ENCODE measurements around the gene RHOBTB3. TPM values are rescaled to one million over a fixed set of nuclear protein-coding genes. Genes with fewer than 3 reads are reported as not detected.

Gene RHOBTB3
- total and polyA plus RNA-seq, 10 of the 15 experiments (the other 5 are each of a cell fraction or from before 2014, with no cell fraction given) = 3.6 to 42.8 (median 8.4) TPM

DNA sequence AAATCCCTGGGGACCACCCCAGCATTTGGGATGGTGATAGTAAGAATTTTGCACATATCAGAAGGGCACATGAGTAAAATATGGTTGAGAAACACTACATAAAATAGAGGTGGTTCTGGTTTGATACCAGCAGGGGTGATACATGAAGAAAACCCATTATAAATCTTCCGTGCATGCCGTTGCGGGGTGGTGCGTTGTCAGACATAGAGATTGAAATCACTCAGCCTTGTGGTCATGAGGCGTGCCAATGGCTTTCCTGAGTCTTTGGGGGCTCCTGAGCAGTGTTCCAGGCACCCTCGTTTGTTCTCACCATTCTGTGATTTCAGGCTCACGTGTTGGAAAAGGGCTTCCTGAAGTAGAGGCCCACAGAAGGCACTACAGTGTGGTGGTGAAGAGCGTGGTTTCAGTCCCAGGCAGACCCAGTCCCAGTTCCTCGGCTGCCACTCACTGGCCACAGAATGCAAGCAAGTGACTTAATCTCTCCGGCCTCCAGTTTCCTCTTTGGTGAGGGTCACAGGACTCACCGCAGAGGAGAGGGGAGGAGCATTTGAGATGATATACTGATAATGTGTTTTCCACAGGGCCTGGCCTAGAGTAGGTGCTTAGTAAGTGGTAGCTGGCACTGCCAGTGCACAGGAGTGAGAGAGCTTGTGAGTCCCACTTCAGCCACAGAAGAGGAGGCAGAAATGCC is 111.9 kb downstream of the RHOBTB3 start:
- no peaks in the 10 kb centered on the region for H3K36me3 ChIP-seq (ENCODE audit: control insufficient read depth in 2 of 2, insufficient read depth in 2 of 2, low read length in 1 of 2)
- no peaks in the 10 kb centered on the region for H3K9me3 ChIP-seq (replicated peaks; ENCODE audit: control insufficient read depth, insufficient read depth, low read length)
- ChIA-PET RAD21 (ENCODE audit: unreplicated experiment) (interaction anchor here (0.6 to 11.7 kb wide), 19 partner anchors 11 to 1299 kb away, joined by 3 to 209 read pairs (median 4); partner anchors contain the start of genes ARSK, GLRX, LIX1 and RFESD), POLR2A (interaction anchor here (0.6 to 1.7 kb wide), 8 partner anchors 17 to 1252 kb away, joined by 3 to 6 read pairs (median 5); no protein-coding TSS in a partner anchor), SMC1A (ENCODE audit: uncharacterized antibody, unreplicated experiment) (interaction anchor here (0.7 to 21.9 kb wide), 22 partner anchors 9 to 494 kb away, joined by 3 to 622 read pairs (median 6); partner anchors contain the start of genes GLRX and RFESD), CTCF (interaction anchor here (0.8 to 17.6 kb wide), 22 partner anchors 10 to 759 kb away, joined by 3 to 653 read pairs (median 6); partner anchors contain the start of genes GLRX, RFESD and RHOBTB3)
- H3K27me3 ChIP-seq (replicated peaks in 1 of 2; ENCODE audit: control insufficient read depth in 2 of 2, insufficient read depth in 2 of 2, low read length in 1 of 2) = no peaks in the 10 kb centered on the region
- peaks cover 23% of the 10 kb centered on the region for H3K4me1 ChIP-seq (ENCODE audit: control insufficient read depth, insufficient read depth, low read length)
- FAIRE-seq (peak; percentile 49), ATAC-seq (peak; percentile 92), DNase-seq (ENCODE audit: low read depth, low spot score) (no peak)
- no peak overlapping the region for H3K4me3 ChIP-seq
- H3K79me2 ChIP-seq (ENCODE audit: control insufficient read depth, insufficient read depth, low read length) = no peaks in the 10 kb centered on the region
- H4K20me1 ChIP-seq (ENCODE audit: control insufficient read depth, insufficient read depth) = no peaks in the 10 kb centered on the region
- intact Hi-C loops (cut with micrococcal nuclease; ENCODE audit: unreplicated experiment) (loop anchor here (1.0 to 10.0 kb wide), 3 partner anchors 62 to 288 kb away; partner anchors contain the start of genes ARSK and SKIC3), in situ Hi-C loops (cut with MboI) (no loop called here)
- peak overlapping the region; percentile 63 for H2AFZ ChIP-seq (ENCODE audit: control insufficient read depth, low read depth, low read length)
- H3K4me2 ChIP-seq (ENCODE audit: control insufficient read depth, insufficient read depth) = 0 out of 2 replicates have a peak overlapping the region, but pooled peaks have one; percentile 1
- H3K9ac ChIP-seq (ENCODE audit: control insufficient read depth, insufficient read depth, low read length) = no peak overlapping the region
- BruUV-seq (replicated peaks) = no TSS peak
- WGBS (ENCODE audit: insufficient coverage, insufficient replicate concordance, low lambda C conversion rate, missing lambda C conversion rate) = 1% methylated on average over 11 of the region's 11 CpGs
- no peak overlapping the region for H3K27ac ChIP-seq (ENCODE audit: control insufficient read depth, insufficient read depth)
- TF ChIP-seq NFYB (IDR thresholded peaks at IDR 0.05; ENCODE audit: insufficient read depth, low read depth, low read length) = no peak
- TF ChIP-seq, protein P1, sequence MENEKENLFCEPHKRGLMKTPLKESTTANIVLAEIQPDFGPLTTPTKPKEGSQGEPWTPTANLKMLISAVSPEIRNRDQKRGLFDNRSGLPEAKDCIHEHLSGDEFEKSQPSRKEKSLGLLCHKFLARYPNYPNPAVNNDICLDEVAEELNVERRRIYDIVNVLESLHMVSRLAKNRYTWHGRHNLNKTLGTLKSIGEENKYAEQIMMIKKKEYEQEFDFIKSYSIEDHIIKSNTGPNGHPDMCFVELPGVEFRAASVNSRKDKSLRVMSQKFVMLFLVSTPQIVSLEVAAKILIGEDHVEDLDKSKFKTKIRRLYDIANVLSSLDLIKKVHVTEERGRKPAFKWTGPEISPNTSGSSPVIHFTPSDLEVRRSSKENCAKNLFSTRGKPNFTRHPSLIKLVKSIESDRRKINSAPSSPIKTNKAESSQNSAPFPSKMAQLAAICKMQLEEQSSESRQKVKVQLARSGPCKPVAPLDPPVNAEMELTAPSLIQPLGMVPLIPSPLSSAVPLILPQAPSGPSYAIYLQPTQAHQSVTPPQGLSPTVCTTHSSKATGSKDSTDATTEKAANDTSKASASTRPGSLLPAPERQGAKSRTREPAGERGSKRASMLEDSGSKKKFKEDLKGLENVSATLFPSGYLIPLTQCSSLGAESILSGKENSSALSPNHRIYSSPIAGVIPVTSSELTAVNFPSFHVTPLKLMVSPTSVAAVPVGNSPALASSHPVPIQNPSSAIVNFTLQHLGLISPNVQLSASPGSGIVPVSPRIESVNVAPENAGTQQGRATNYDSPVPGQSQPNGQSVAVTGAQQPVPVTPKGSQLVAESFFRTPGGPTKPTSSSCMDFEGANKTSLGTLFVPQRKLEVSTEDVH (IDR thresholded peaks at IDR 0.05; ENCODE audit: low read depth, partially characterized antibody) = peak; percentile 49
- TF ChIP-seq ZSCAN29 (IDR thresholded peaks at IDR 0.05) = no peak
- TF ChIP-seq, protein P2, sequence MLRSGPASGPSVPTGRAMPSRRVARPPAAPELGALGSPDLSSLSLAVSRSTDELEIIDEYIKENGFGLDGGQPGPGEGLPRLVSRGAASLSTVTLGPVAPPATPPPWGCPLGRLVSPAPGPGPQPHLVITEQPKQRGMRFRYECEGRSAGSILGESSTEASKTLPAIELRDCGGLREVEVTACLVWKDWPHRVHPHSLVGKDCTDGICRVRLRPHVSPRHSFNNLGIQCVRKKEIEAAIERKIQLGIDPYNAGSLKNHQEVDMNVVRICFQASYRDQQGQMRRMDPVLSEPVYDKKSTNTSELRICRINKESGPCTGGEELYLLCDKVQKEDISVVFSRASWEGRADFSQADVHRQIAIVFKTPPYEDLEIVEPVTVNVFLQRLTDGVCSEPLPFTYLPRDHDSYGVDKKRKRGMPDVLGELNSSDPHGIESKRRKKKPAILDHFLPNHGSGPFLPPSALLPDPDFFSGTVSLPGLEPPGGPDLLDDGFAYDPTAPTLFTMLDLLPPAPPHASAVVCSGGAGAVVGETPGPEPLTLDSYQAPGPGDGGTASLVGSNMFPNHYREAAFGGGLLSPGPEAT (IDR thresholded peaks at IDR 0.05; ENCODE audit: low read depth) = peak; percentile 44; the same call in 1 of the 2 replicates
- no peak for TF ChIP-seq CHD2 (IDR thresholded peaks at IDR 0.05; ENCODE audit: borderline replicate concordance, low read depth, low read length)
- peak in 1 of 2 experiments; percentile 65; a peak in 2 of 4 replicates for TF ChIP-seq ETV6 (conservative IDR thresholded peaks at IDR 0.05 in 1 of 2, IDR thresholded peaks at IDR 0.05 in 1 of 2; ENCODE audit: borderline replicate concordance in 1 of 2, low read depth in 1 of 2)
- peak; percentile 66; the same call in 1 of the 2 replicates for TF ChIP-seq NBN (IDR thresholded peaks at IDR 0.05)
- TF ChIP-seq, protein P3, sequence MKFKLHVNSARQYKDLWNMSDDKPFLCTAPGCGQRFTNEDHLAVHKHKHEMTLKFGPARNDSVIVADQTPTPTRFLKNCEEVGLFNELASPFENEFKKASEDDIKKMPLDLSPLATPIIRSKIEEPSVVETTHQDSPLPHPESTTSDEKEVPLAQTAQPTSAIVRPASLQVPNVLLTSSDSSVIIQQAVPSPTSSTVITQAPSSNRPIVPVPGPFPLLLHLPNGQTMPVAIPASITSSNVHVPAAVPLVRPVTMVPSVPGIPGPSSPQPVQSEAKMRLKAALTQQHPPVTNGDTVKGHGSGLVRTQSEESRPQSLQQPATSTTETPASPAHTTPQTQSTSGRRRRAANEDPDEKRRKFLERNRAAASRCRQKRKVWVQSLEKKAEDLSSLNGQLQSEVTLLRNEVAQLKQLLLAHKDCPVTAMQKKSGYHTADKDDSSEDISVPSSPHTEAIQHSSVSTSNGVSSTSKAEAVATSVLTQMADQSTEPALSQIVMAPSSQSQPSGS (IDR thresholded peaks at IDR 0.05; ENCODE audit: low read length) = no peak
- TF ChIP-seq BCL11A (IDR thresholded peaks at IDR 0.05; ENCODE audit: low read depth, low read length) = 0 out of 2 replicates have a peak, but pooled peaks have one; percentile 11
- TF ChIP-seq RB1 (IDR thresholded peaks at IDR 0.05; ENCODE audit: borderline replicate concordance) = peak; percentile 71
- peak; percentile 55; the same call in 1 of the 2 replicates for TF ChIP-seq MEF2A (IDR thresholded peaks at IDR 0.05; ENCODE audit: insufficient read depth, low read depth, low read length)
- TF ChIP-seq, protein P4, sequence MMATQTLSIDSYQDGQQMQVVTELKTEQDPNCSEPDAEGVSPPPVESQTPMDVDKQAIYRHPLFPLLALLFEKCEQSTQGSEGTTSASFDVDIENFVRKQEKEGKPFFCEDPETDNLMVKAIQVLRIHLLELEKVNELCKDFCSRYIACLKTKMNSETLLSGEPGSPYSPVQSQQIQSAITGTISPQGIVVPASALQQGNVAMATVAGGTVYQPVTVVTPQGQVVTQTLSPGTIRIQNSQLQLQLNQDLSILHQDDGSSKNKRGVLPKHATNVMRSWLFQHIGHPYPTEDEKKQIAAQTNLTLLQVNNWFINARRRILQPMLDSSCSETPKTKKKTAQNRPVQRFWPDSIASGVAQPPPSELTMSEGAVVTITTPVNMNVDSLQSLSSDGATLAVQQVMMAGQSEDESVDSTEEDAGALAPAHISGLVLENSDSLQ (IDR thresholded peaks at IDR 0.05) = peak; percentile 90
